Motor neuron (in vitro differentiated cells): Measurements from ENCODE around the gene DTNA. TPM values are rescaled to one million over a fixed set of nuclear protein-coding genes. Genes with fewer than 3 reads are reported as not detected.

Experiments used
- ATAC-seq, 8 experiments: fragments of 200-7000 bp; cut with Tn5 transposase; replicated peaks in 6 of 8; 2 replicates each; pipeline ENCODE4 v1.8.0; 2021; ENCODE audit warnings: mild to moderate bottlenecking in 8 of 8, moderate library complexity in 8 of 8
- H3K27ac ChIP-seq, 2 donors: fragments of 250-450 bp; sonication (Bioruptor Pico); 2 replicates each; pipeline ENCODE4 v1.9.0; 2021; ENCODE audit warnings: antibody characterized with exemption in 2 of 2, mild to moderate bottlenecking in 2 of 2, moderate library complexity in 1 of 2
- H3K4me1 ChIP-seq, 2 donors: fragments of 250-450 bp; sonication (Bioruptor Pico); replicated peaks in 1 of 2; 2 replicates each; pipeline ENCODE4 v1.6.1; 2021; ENCODE audit warnings: antibody characterized with exemption in 2 of 2, mild to moderate bottlenecking in 2 of 2, moderate library complexity in 1 of 2
- H3K4me3 ChIP-seq, 5 donors: fragments of 250-450 bp; sonication (Bioruptor Pico); 2 replicates each; pipeline ENCODE4 v1.9.0; 2021; ENCODE audit warnings: antibody characterized with exemption in 5 of 5, mild to moderate bottlenecking in 5 of 5, moderate library complexity in 4 of 5
- WGBS, 10 experiments: fragments of 450-650 bp; shearing (Covaris generic); methylation state at CpG; one replicate each; pipeline ENCODE4 v1.0.0; 2022; 5-methylcytosine and 5-hydroxymethylcytosine counted together
- in situ Hi-C, 9 experiments: fragments of 400-800 bp; cut with MboI; loops; one replicate each; pipeline ENCODE4 v1.15.0; 2021; ENCODE audit warnings: low sequenced_read_pairs in 9 of 9, low pct_unique_long_range_greater_than_20kb in 2 of 9; ENCODE audit not compliant: unreplicated experiment in 9 of 9
- total RNA-seq, 8 experiments: library from RNA; unstranded; fragments of 300-600 nt; gene quantifications; 2 replicates each; pipeline versions ENCODE4 v1.2.3 to v1.2.4, GENCODE V29; 2022

Gene DTNA
- total RNA-seq, 8 experiments from 2014 or later, result 26.0 to 140 (median 49.2) TPM

- Histone ChIP-seq H3K27ac (no peak overlapping the region), H3K4me3 (no peak overlapping the region), H3K4me1 (peaks cover 9 to 24% of the 10 kb centered on the region in 2 donors)
- peak in 5 of 8 experiments; percentile 36 to 82 (median 70) for ATAC-seq
- in situ Hi-C loops, result no loop called here
- 20 to 100% (median 80%) methylated on average over 1 to 3 of the region's 3 CpGs; no CpG with 5 or more reads in 1 of the 10 experiments for WGBS, 10 experiments
Measured at GRCh38 chr18:34857320-34857719, 147.2 kb downstream of the DTNA start.

- WGBS, 10 experiments, result 92 to 100% (median 95%) methylated on average over 1 to 5 of the region's 5 CpGs; no CpG with 5 or more reads in 5 of the 10 experiments
- Histone ChIP-seq H3K4me3 (no peak overlapping the region), H3K4me1 (peaks cover 9 to 24% of the 10 kb centered on the region in 2 donors), H3K27ac (peak overlapping the region; percentile 26 to 63)
- no peak for ATAC-seq
- in situ Hi-C loops, result no loop called here
Measured at GRCh38 chr18:34858188-34858587, 148.1 kb downstream of the DTNA start.

GRCh38 chr18:34859496-34859895 lies 149.4 kb downstream of the DTNA start:
- no peak overlapping the region for H3K27ac ChIP-seq
- 80 to 100% (median 90%) methylated on average over 1 to 7 of the region's 7 CpGs; no CpG with 5 or more reads in 1 of the 10 experiments for WGBS, 10 experiments
- in situ Hi-C loops, result no loop called here
- H3K4me3 ChIP-seq, result no peak overlapping the region
- ATAC-seq, result no peak
- peaks cover 9 to 24% of the 10 kb centered on the region in 2 donors for H3K4me1 ChIP-seq

GRCh38 chr18:34862561-34862960 lies 152.5 kb downstream of the DTNA start:
- H3K4me1 ChIP-seq, result peaks cover 5 to 18% of the 10 kb centered on the region in 2 donors
- ATAC-seq, result peak in 3 of 8 experiments; percentile 39 to 49 (median 46)
- in situ Hi-C loops, result no loop called here
- H3K4me3 ChIP-seq, result no peak overlapping the region
- whole genome bisulfite sequencing, 10 experiments, result 33 to 100% (median 80%) methylated on average over 1 to 3 of the region's 3 CpGs; no CpG with 5 or more reads in 1 of the 10 experiments
- H3K27ac ChIP-seq, result no peak overlapping the region

GRCh38 chr18:34863702-34864101 lies 153.6 kb downstream of the DTNA start:
- WGBS, 10 experiments, result 17 to 100% (median 76%) methylated on average over 1 to 3 of the region's 3 CpGs; no CpG with 5 or more reads in 3 of the 10 experiments
- H3K27ac ChIP-seq, result no peak overlapping the region
- ATAC-seq, result peak in 5 of 8 experiments; percentile 63 to 85 (median 77)
- in situ Hi-C loops, result no loop called here
- no peak overlapping the region for H3K4me3 ChIP-seq
- peaks cover 0 to 13% of the 10 kb centered on the region in 2 donors for H3K4me1 ChIP-seq

- H3K4me1 ChIP-seq, result peaks cover 0 to 13% of the 10 kb centered on the region in 2 donors
- ATAC-seq, result no peak
- H3K27ac ChIP-seq, result no peak overlapping the region
- no peak overlapping the region for H3K4me3 ChIP-seq
- in situ Hi-C loops, result no loop called here
- 73 to 100% (median 94%) methylated on average over 2 to 3 of the region's 3 CpGs; no CpG with 5 or more reads in 1 of the 10 experiments for WGBS, 10 experiments
Measured at GRCh38 chr18:34864836-34865497, 154.9 kb downstream of the DTNA start.

GRCh38 chr18:34866310-34866709 lies 156.2 kb downstream of the DTNA start:
- WGBS, 10 experiments, result 75 to 100% (median 90%) methylated on average over 1 to 2 of the region's 2 CpGs; no CpG with 5 or more reads in 1 of the 10 experiments
- Histone ChIP-seq H3K4me3 (no peak overlapping the region), H3K4me1 (peaks cover 0 to 26% of the 10 kb centered on the region in 2 donors), H3K27ac (no peak overlapping the region)
- ATAC-seq, result no peak
- in situ Hi-C loops, result no loop called here

- Histone ChIP-seq H3K4me1 (peaks cover 4 to 30% of the 10 kb centered on the region in 2 donors), H3K4me3 (no peak overlapping the region), H3K27ac (no peak overlapping the region)
- in situ Hi-C loops, result no loop called here
- 0 to 79% (median 41%) methylated on average over 2 to 4 of the region's 4 CpGs for WGBS, 10 experiments
- peak in 2 of 8 experiments; percentile 22 to 36 for ATAC-seq
Measured at GRCh38 chr18:34866739-34867138, 156.6 kb downstream of the DTNA start.

GRCh38 chr18:34867520-34867919 lies 157.4 kb downstream of the DTNA start:
- Histone ChIP-seq H3K4me3 (no peak overlapping the region), H3K4me1 (peaks cover 12 to 37% of the 10 kb centered on the region in 2 donors), H3K27ac (peak overlapping the region in 1 of 2 donors; percentile 1)
- peak in 6 of 8 experiments; percentile 59 to 82 (median 72) for ATAC-seq
- 47 to 90% (median 70%) methylated on average over 1 to 4 of the region's 7 CpGs; no CpG with 5 or more reads in 4 of the 10 experiments for WGBS, 10 experiments
- in situ Hi-C loops, result no loop called here

GRCh38 chr18:34870555-34871310 lies 160.6 kb downstream of the DTNA start:
- Histone ChIP-seq H3K4me1 (peaks cover 17 to 46% of the 10 kb centered on the region in 2 donors), H3K27ac (peak overlapping the region; percentile 31 to 50), H3K4me3 (no peak overlapping the region)
- WGBS, 10 experiments, result 80 to 100% (median 87%) methylated on average over 1 to 3 of the region's 5 CpGs; no CpG with 5 or more reads in 2 of the 10 experiments
- ATAC-seq, result peak in 5 of 8 experiments; percentile 41 to 71 (median 65)
- in situ Hi-C loops, result no loop called here

- H3K4me3 ChIP-seq, result no peak overlapping the region
- peak overlapping the region; percentile 65 to 66 for H3K27ac ChIP-seq
- peaks cover 17 to 46% of the 10 kb centered on the region in 2 donors for H3K4me1 ChIP-seq
- ATAC-seq, result peak in 7 of 8 experiments; percentile 30 to 56 (median 36)
- in situ Hi-C loops, result no loop called here
- 20 to 90% (median 45%) methylated on average over 1 to 2 of the region's 2 CpGs; no CpG with 5 or more reads in 4 of the 10 experiments for WGBS, 10 experiments
Measured at GRCh38 chr18:34871435-34871834, 161.3 kb downstream of the DTNA start.

- WGBS, 10 experiments, result 0 to 86% (median 72%) methylated on average over 1 of the region's 1 CpG; no CpG with 5 or more reads in 4 of the 10 experiments
- peaks cover 17 to 44% of the 10 kb centered on the region in 2 donors for H3K4me1 ChIP-seq
- peak in 2 of 8 experiments; percentile 51 to 81 for ATAC-seq
- H3K27ac ChIP-seq, result peak overlapping the region; percentile 65 to 66
- in situ Hi-C loops, result no loop called here
- no peak overlapping the region for H3K4me3 ChIP-seq
Measured at GRCh38 chr18:34872066-34872465, 162.0 kb downstream of the DTNA start.
